ENCODE results near the gene RASAL2.

Gene RASAL2

GRCh38 chr1:178407655-178408054, 313.8 kb downstream of the RASAL2 start:
- no peak for DNase-seq

DNA sequence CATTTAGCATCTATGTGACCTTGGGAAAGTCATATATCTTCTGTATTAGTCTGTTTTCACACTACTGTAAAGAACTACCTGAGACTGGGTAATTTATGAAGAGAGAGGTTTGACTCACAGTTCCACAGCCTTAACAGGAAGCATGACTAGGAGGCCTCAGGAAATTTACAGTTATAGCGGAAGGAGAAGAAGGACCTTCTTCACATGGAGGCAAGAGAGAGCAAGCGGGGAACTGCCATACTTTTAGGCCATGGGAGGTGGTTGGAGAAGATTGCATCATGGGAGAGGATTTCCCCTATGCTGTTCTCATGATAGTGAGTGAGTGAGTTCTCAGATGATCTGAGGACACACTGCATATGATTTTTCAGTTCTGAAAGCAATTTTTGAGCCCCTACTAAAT, 315.0 kb downstream of the RASAL2 start:
- no peak for DNase-seq

DNA sequence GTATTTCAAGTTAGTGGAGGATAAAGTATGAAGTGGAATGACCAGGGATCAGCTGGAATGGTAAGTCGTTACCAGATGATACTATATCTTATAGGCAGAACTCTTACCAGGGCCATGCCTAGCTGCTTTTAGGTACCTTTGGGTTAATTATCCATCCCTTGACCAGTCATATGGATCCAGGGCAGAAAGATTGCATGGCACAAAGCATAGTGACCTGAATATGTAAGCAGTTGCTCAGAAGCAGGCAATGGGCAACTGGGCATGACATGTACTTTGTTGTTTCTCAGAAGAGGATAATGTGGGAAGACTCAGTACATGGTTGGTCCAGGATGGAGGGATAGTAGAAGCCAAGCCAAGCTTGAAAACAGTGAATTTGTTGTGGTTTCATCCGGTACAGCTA, 315.6 kb downstream of the RASAL2 start:
- DNase-seq: no peak

DNA sequence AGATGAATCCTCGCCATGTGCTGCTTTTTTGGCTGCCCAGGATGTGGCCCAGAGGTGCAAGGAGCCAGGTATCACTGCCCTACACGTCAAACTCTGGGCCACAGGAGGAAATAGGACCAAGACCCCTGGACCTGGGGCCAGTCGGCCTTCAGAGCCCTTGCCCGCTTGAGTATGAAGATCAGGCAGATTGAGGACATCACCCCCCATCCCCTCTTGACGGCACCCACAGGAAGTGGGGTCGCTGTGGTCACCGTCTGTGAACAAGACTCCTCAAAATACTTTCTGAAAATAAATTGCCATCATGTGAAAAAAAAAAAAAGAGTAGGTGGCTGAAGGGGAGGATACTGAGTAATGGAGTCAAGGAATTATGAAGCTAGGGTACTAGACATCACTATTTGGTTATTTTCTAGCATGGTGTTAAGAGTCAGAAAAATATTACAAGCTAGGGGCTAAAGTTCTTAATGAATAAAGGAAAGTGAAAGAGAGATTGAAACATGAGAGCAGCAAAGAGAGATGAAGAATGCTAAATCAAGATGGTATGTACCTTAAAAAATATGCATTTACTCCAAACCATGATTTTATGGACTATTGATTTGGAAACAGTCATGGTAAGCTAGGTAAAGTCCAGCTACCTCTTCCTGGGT, 318.0 kb downstream of the RASAL2 start:
- DNase-seq: no peak

DNA sequence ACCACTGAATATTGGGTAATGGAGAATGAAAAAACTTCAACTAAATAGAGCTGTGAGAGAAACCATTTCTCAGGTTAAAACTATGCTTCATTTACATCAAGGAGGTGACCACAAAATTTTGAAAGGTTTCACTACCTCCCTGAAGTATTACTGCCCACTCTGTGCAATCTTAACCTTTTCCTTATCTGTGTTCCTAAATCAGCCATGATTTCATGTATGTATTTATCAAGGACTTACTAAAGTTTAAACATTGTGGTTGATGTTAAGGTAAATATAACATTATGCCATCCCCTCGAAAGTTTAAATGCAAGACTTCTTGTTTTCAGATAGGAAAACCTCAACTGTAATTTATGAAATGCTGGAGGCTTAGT, 318.5 kb downstream of the RASAL2 start:
- DNase-seq: no peak

- no peak for DNase-seq
These were observed 324.0 kb downstream of the RASAL2 start for GRCh38 chr1:178417858-178418257.

DNA sequence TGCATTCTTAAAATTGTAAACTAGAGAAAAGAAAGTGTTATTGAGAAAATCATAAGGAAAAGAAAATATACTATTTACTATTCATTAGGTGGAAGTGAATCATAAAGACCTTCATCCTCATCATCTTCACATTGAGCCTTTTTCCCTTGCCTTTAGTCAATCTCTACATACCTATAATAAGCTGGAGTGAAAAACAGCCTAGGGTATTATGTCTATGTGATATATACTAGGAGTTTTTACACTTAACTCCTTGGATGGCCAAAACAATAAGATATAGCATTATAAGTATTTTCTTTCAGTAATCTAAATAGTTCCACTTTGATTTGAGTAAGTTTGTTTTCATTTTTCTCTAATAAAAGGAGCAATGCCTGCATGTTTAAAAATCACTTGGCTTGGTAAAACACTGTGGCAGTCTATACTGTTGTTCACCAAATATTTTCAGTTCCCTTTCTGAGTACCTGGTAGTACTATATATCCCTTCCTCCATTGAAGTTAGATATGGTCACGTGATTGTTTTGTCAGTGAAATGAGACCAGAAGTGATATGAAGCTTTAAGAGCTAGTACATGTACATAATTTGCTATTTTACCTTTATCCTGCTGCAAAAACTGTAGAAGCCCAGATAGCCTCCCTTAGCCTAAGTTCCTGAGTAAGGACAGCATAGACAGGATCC, 324.5 kb downstream of the RASAL2 start:
- no peak for DNase-seq

GRCh38 chr1:178434360-178434759, 340.5 kb downstream of the RASAL2 start:
- no peak for DNase-seq

GRCh38 chr1:178434899-178435435, 341.1 kb downstream of the RASAL2 start:
- no peak for DNase-seq

- no peak for DNase-seq
These were observed 343.0 kb downstream of the RASAL2 start for GRCh38 chr1:178436899-178437298.

DNA sequence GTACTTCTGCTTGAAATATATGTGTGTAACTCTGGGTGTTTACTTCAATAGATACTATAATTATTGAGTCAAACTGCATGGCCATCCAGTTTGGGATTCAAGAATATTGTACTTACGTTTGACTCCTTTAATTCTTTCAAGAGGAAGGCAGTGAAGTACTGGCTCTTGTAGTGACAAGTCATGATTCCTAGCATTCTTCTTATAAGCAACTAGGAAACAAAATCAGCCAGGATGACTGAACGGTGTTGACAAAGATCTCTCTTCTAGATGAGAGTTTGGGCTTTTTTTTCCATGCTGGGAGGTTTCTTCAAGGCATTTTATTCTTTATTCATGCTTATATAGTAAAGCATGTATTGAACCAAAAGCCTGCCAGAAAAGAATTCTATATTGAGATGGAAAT, 344.5 kb downstream of the RASAL2 start:
- no peak for DNase-seq

DNA sequence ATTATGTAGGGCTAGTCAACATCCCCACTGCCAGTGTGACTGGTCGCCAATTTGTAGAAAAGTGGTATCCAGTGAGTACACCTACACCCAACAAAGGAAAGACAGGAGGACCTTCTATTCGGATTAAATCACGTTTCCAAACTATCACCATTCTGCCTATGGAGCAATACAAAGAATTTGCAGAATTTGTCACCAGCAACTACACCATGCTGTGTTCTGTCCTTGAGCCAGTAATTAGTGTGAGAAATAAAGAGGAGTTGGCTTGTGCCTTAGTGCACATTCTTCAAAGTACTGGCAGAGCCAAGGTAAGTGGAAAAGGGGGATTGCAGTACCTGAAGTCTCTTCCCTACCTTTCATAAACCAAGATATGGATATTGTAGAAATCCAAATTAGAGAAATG, 349.0 kb downstream of the RASAL2 start:
- no peak for DNase-seq

DNA sequence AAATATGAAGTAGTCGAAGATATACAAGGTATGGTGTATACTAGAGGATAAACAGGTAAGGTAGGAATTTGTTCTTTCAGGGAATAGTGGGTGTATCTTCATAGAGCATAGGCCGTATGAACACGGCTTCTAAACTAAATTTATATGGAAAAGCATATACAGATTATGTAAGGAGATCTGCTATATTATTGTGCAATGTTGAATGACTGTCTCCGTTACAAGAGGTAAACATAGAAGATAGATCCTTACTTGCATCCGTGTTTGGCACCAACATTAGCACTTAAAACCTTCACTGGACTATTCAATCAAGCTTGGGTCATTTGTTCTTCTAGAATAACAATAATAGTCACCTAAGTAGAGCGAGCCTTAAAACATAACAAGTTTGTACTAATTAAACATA, 357.0 kb downstream of the RASAL2 start:
- DNase-seq: no peak

DNA sequence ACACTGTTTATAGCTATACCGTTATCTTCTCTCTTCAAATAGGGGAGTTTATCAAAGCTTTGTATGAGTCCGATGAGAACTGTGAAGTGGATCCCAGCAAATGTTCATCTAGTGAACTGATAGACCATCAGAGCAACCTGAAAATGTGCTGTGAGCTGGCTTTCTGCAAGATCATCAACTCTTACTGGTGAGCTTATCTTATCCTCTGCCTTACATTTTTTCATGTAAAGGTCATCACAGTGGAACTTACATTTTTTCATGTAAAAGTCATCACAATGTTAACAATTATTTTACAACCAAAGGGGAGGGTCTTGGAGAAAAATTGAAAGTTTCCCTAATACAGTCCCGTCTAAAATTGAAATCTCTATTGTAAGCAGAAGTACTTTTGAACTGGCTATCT, 357.6 kb downstream of the RASAL2 start:
- no peak for DNase-seq

GRCh38 chr1:178452013-178452412, 358.1 kb downstream of the RASAL2 start:
- DNase-seq: no peak

DNA sequence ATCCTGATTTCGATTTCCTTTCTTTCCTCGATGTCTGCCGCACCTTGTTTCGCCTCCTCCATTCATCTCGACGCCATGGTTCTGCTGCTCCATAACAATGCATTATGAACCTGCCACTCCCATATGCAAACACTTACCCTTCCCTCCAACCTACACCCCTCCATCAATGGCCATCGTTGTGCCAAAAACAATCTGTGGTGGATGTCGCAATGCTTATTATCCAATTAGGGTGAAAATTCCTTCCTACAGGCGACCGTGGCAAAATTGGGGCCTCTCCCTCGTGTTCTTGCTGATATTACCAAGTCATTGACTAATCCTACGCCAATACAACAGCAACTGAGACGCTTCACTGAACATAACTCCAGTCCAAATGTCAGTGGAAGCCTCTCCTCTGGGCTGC, 362.6 kb downstream of the RASAL2 start:
- no peak for DNase-seq

DNA sequence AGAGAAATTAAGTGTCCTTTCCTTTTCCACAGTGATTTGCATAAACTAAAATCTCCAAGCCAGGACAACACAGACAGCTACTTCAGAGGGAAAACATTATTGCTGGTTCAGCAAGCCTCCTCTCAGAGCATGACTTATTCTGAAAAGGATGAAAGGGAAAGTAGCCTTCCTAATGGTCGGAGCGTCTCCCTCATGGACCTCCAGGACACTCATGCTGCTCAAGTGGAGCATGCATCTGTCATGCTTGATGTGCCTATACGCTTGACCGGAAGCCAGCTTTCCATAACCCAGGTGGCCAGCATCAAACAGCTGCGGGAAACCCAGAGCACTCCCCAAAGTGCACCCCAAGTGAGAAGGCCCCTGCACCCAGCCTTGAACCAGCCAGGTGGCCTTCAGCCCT, 363.7 kb downstream of the RASAL2 start:
- no peak for DNase-seq

- no peak for DNase-seq
These were observed 364.3 kb downstream of the RASAL2 start for GRCh38 chr1:178458203-178458602.

- DNase-seq: no peak
These were observed 367.2 kb downstream of the RASAL2 start for GRCh38 chr1:178461104-178461503.

GRCh38 chr1:178461701-178462100, 367.8 kb downstream of the RASAL2 start:
- no peak for DNase-seq

DNA sequence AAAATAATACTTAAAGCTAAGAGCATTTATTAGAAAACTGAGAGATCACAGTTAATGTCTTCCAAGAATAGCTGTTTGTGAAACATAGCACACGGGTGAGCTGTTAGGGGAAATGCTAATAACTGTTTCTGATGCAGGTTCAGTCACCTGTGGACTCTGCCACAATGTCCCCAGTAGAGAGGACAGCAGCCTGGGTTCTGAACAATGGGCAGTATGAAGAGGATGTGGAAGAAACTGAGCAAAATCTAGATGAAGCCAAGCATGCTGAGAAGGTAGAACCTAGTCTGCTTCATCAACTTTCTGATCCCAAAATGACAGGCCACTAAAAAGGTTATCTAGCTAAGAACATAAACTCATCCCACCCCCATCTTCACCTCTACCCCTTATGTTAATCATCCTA, 370.2 kb downstream of the RASAL2 start:
- no peak for DNase-seq

- no peak for DNase-seq
These were observed 370.7 kb downstream of the RASAL2 start for GRCh38 chr1:178464566-178464965.

DNA sequence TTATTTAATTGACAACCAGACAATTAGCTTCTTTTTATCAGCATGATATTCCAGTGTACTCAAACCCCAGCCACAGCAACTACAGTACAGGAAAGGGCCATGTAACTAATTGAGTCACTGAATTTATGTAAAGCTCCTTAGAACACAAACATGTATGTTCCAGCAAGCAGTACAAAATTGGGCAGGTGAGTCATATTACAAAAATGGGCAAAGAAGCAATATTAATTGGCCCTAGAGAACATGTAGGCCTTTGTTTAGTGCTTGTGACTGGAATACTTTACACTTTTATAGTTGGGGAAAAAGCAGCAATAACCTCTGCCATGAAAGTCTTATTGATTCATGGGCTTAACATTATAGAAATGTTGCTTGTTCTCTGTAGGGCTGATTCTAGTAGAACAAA, 371.1 kb downstream of the RASAL2 start:
- no peak for DNase-seq

GRCh38 chr1:178467837-178468236, 373.9 kb downstream of the RASAL2 start:
- DNase-seq: no peak
